NCI-H524 (cell line): ENCODE measurements around the gene HDAC7.
A peak's percentile ranks its signal among the peaks of the same experiment; 100 is the strongest.

Source experiments
- DNase-seq, 2 experiments: peaks; one replicate each; lab custom pipeline; 2025; lab: John Stamatoyannopoulos, UW

The HDAC7 gene

GRCh38 chr12:47766502-47767215 is 53.0 kb downstream of the HDAC7 start:
- no peak for DNase-seq

- DNase-seq, result no peak
Measured at GRCh38 chr12:47763481-47764346, 56.0 kb downstream of the HDAC7 start.

DNA sequence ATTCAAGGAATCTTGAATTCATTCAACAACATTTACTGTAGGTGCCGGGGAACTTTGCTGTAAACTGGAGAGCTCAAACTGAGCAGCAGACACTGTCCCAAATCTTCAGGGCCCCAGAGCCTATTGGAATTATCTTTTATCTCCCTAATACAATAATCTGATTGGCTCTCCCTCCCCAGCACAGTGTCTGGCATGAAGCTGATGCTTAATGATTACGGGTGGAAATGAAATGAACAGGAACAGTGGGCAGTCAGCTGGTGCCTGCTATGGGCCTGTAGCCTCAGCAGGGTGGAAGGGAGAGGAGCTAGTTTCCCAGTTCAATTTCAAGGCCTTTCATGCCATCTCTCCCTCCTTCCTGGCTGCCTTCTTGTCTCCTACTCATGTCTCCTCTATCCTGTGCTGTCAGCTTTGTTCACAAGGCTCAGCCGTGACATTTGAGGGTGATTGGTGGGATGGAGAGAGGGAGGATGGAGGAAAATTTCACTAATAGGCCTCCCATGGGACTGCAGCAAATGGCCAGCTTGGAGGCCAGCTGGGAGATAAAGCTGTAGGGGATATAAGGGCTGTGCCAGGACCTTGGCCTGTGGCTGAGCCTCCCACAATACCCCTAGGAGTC is 56.7 kb downstream of the HDAC7 start:
- peak; percentile 13 to 36 for DNase-seq

GRCh38 chr12:47758834-47759690 is 60.6 kb downstream of the HDAC7 start, which contains the start of gene RAPGEF3:
Gene RAPGEF3, minus strand, starts transcription at chr12:47758880. Its CDS starts 324 bp downstream, at chr12:47758556.
- DNase-seq, result peak; percentile 34 to 63

DNA sequence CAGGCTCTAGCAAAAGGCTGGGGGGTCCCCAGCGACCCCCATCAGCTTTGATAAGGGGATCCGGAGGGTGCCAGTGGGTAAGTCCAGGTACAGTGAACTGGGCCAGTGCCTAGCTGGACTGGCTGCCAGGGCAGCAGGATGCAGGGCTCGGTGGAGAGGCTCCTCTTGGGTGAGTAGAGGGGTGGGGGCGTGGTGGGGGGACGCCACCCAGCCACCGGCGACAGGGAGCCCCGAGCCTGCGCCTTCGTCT is 61.2 kb downstream of the HDAC7 start:
- no peak for DNase-seq

GRCh38 chr12:47757840-47758583 is 61.7 kb downstream of the HDAC7 start:
- DNase-seq, result no peak

DNA sequence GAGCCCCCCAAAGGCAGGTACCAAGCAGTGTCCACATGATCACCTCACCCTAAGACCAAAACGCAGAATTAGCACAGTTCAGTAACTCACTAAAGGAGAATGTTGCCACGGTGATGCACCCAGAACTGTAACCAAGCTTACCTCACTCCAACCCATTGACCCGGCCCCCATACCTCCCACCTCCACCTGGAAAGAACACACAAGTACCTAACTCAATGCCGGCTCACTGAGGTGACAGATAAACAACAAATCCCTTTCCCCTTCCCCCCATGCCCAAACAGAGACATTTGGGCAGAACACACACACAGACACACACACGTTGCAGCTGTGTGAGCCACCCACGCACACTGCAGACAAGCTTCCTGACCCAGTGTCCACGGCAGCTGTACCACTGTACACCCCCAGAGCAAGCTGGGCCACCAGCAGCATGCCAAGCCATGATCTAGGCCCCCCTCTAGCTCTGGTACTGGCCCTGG is 62.3 kb downstream of the HDAC7 start:
- DNase-seq, result no peak

GRCh38 chr12:47755655-47756562 is 63.8 kb downstream of the HDAC7 start:
- DNase-seq, result no peak

DNA sequence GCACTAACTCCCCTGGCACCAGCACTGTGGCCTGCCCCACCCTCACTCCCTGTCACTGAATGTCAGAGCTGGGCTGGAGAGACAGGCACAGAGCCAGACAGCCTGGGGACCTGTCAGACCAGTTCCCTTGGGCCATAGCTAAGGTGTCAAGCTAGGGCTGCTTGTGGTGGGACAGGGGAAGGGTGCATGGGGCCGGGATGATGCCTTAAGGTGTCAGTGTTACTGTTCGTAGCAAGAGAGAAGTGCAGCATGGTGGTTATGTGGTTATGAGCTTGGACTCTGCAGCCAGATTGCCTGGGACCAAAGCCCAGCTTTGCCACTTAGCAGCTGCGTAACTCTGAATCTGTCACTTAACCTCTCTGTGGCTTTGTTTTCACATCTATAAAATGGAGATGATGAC is 64.8 kb downstream of the HDAC7 start:
- DNase-seq, result no peak

- no peak for DNase-seq
Measured at GRCh38 chr12:47754126-47754525, 65.6 kb downstream of the HDAC7 start.

- DNase-seq, result no peak
Measured at GRCh38 chr12:47753021-47754001, 66.4 kb downstream of the HDAC7 start.

DNA sequence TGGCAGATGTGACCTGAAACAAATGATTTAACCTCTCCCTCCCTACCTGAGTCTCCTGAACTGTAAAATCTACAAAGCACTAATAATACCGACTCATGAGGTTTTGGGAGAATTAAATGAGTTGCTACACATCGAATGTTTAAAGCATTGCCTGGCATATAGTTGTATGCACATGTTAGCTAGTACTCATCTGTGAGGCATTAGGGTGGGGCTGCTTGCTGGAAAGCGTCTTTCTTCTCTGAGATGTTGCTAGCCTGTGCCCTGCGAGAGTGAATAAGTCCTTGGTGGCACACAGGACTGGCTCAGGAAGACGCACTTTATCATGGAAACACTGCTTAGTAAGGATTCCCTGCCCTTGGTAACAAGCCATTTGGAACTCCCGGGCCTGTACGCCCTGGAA is 67.2 kb downstream of the HDAC7 start:
- DNase-seq, result no peak

DNA sequence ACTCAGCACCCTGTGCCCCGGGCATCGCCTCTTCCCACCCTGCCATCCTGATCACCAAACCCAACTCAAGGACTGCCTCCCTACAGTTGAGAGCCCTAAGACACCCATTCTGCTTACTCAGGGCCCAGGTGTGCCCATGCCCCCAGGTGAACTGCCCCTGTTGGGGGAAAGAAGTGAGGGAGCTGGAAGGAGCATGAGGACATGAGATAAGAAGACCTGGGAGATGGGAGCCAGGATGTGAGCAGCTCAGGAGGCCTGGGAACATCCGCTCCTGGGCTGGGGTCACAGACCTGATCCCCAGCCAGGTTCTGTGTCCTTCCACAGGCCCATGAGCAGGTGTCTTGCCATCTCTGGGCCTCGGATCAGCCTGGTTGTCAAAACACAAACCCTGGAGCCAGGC is 67.6 kb downstream of the HDAC7 start:
- DNase-seq, result no peak

DNA sequence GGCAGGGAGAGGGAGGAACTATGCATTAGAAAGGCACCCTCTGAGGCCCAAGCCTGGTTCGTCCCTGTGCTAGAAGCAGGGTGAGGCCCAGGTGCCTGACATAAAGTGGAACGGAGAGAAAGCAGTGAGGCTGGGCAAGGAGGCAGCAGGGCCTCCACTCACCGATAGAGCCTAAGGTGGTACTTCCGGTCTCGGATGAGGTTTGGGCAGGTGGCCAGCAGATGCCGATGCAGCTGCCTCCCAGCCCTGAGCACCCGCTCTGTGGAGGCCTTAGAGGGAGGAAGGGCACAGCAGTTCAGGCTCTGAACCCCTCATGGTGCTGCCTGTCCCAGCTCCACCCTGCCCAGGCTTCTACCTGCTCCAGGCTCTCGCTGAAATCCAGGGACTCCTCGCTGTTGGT is 68.1 kb downstream of the HDAC7 start:
- no peak for DNase-seq

DNA sequence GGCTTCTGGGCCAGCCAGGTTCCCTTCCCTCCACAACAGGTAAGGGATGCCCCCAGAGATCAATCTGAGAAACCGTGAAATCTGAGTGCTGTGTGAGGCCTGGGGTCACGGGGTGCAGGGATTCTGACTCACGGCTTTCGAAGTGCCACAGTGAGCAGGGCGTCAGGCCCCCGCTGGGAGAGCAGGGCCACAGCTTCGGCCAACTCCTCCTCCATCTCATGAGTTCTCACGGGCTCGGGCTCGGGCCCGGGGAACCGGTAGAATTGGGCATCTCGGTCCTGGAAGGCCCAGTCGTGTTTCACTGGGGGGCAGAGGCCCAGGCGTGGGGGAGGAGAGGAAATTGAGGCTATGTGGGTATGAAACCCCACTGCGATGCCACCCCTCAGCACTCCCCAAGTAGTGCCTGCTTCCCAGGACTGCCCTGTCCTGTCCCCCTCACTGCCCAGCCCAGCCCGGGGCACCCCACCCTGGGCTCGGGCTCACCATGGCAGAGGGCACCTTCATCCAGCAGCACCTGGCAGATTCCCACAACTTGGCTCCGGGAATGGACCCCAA is 68.7 kb downstream of the HDAC7 start:
- DNase-seq, result no peak

DNA sequence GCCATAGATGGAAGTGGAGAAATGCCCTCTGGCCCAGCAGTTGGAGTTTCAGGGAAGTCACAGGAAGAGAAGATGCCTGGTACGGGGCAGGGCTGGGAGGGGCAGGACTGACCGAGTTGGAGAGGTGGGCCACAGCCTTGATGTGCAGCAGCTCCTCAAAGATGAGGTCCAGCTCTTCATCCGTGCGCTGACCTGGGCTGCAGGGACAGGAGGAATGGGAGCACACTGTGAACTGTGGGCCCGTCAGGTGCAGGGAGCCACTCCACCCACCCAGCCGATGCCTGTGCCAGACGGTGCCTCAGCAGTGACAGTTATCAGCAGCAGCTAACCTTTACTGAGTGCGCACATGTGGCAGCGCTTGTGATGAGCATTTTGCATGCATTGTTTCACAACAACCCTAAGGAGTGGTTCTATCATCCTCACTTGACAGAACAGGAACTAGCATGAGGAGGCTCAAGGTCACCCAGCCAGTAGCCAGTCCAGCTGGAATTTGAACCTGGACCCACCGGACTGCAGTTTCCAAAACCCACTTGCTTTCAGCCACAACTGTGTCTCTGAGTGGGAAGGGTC is 69.4 kb downstream of the HDAC7 start:
- no peak for DNase-seq

GRCh38 chr12:47748899-47749298 is 70.8 kb downstream of the HDAC7 start:
- DNase-seq, result no peak

DNA sequence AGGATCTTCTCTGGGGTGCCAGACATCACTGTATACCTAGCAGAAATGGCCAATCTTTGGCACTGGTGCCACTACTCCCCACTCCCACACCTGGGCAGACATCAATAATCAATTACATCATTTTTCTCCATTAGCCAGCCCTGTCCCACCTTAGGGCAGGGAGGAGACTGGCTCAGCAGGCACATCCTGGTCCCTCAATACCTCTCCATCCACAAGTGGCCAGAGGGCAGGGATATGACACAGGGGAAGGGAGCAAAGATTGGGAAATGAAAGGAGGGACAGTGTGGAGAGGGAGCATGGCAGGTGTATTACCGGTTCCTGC is 71.2 kb downstream of the HDAC7 start:
- no peak for DNase-seq
